Measurements from ENCODE around the gene CACNB3. TPM values are rescaled to one million over a fixed set of nuclear protein-coding genes. Genes with fewer than 3 reads are reported as not detected.

Gene CACNB3
- total and polyA plus RNA-seq, 2 of the 8 experiments (the other 6 are each of a cell fraction or from before 2014, with no cell fraction given) = 12.5 to 16.0 TPM

GRCh38 chr12:48865281-48866051 lies 47.2 kb downstream of the CACNB3 start, which contains the start of gene RND1 (continued):
- TF ChIP-seq GABPA (IDR thresholded peaks at IDR 0.05; ENCODE audit: borderline replicate concordance, insufficient read depth, low read length) (no peak), BRCA1 (IDR thresholded peaks at IDR 0.05; ENCODE audit: low read depth, low read length) (no peak), TAF7 (optimal IDR thresholded peaks at IDR 0.05; ENCODE audit: borderline replicate concordance, low read depth, low read length) (peak; percentile 92), JUN (IDR thresholded peaks at IDR 0.05; ENCODE audit: low read depth, low read length) (no peak), ASH2L (IDR thresholded peaks at IDR 0.05; ENCODE audit: low read length) (peak; percentile 27), E2F6 (IDR thresholded peaks at IDR 0.05) (no peak)

Data from H1 (cell line).